Effector memory CD8-positive, alpha-beta T cell (primary cell): Measurements from ENCODE around the gene HBP1.
"Not testable (repeated sequence)": the region's sequence is repeated elsewhere in the genome, so short reads cannot be mapped to it uniquely, and the experiment has no call there.

Experiments used
- ATAC-seq: fragments of 150-1000 bp; cut with Tn5 transposase; replicated peaks from 2 replicates; pipeline ENCODE4 v1.10.0; 2021; ENCODE audit warnings: mild to moderate bottlenecking, moderate library complexity
- DNase-seq, 3 experiments: peaks; one replicate each; pipeline ENCODE4 v3.0.0; 2021
- H3K27ac Mint-ChIP-seq, 2 donors: one replicate each; pipeline ENCODE4 v1.8.0; 2022; ENCODE audit warnings: mild to moderate bottlenecking in 2 of 2, mixed read lengths in 2 of 2, moderate library complexity in 2 of 2
- H3K27me3 Mint-ChIP-seq, 2 donors: one replicate each; pipeline ENCODE4 v1.8.0; 2022; ENCODE audit warnings: mixed read lengths in 2 of 2
- H3K36me3 Mint-ChIP-seq: one replicate; pipeline ENCODE4 v1.8.0; 2022; ENCODE audit warnings: mild to moderate bottlenecking, moderate library complexity, mixed read lengths; ENCODE audit not compliant: insufficient read depth
- H3K4me1 Mint-ChIP-seq, 2 donors: one replicate each; pipeline ENCODE4 v1.8.0; 2022; ENCODE audit warnings: low read depth in 2 of 2, mixed read lengths in 2 of 2
- H3K4me3 Mint-ChIP-seq, 2 donors: one replicate each; pipeline ENCODE4 v1.8.0; 2022; ENCODE audit warnings: mild to moderate bottlenecking in 2 of 2, mixed read lengths in 2 of 2, moderate library complexity in 2 of 2
- H3K9me3 Mint-ChIP-seq, 2 donors: one replicate each; pipeline ENCODE4 v1.8.0; 2022; ENCODE audit warnings: mixed read lengths in 2 of 2

HBP1 gene

DNA sequence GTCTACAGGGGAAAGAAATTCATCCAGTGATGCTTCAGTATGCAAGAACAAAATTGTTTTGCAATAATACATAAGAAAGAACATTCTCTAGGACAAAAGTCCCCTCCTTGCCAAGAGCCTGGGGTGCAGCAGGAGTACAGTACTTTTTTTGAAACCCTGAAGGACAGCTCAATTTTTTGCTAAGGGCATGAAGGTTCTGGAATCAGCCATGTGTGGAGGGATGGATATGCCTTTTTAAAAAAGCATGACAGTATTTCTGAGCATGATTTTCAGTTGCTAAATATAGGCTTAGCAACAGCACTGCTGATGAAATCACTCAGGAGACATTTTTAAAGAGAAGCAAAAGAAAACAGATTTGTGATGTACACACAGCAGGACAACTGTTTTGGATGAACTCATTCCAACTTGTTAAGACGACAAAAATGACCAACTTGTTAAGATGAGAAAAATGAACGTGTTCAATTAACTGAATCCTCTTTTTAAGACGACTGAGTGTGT lies 39.3 kb downstream of the HBP1 start:
- DNase-seq (no peak), ATAC-seq (no peak)
- Mint-ChIP-seq H3K27me3 (no peaks in the 10 kb centered on the region), H3K36me3 (peaks cover 42% of the 10 kb centered on the region), H3K9me3 (no peaks in the 10 kb centered on the region), H3K27ac (peak overlapping the region in 1 of 2 donors; percentile 20), H3K4me1 (peaks cover 0 to 3% of the 10 kb centered on the region in 2 donors), H3K4me3 (no peak overlapping the region)

DNA sequence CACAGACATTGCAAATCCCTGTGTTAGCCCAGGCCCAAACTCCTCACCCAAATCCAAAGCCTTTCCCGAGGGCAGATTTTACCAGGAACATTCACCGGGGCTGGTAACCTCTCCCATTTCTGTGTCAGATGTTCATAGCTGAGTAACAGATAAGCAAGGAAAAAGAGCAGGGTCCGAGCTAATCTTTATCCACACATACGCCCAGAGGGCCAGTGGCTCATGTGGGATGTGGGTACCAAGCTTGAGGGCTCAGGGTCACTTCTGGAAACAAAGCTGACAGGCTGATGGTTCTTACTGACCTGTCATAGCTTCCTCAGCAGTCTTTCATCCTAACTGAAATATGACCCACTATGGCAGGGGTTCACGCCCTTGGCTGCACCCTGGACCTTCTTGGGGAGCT lies 39.8 kb downstream of the HBP1 start:
- Mint-ChIP-seq H3K36me3 (peaks cover 38% of the 10 kb centered on the region), H3K27ac (peak overlapping the region in 1 of 2 donors; percentile 20), H3K4me3 (no peak overlapping the region), H3K4me1 (peaks cover 0 to 3% of the 10 kb centered on the region in 2 donors), H3K27me3 (no peaks in the 10 kb centered on the region), H3K9me3 (no peaks in the 10 kb centered on the region)
- ATAC-seq, result no peak
- DNase-seq, result no peak

DNA sequence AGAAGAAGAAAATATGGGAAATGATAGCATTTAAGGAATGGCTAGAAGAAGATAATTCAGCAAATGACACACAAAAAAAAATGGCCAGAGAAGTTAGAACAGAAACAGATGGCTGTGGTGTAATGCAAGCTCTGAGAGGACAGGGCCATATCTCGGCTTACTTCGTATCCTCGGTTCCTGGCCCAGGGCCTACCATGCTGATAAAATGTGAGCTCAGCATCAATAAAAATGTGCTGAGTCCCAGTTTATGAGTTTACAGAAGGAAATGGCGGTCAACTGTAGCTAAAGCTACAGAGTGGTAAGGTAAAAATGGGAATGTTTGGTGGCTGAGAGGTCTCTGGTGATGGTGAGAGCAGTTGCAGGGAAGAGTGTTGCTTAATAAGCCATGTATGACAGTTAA lies 40.8 kb downstream of the HBP1 start:
- no peaks in the 10 kb centered on the region for H3K27me3 Mint-ChIP-seq
- peak overlapping the region in 1 of 2 donors; percentile 17 for H3K27ac Mint-ChIP-seq
- peaks cover 0 to 3% of the 10 kb centered on the region in 2 donors for H3K4me1 Mint-ChIP-seq
- DNase-seq (no peak), ATAC-seq (no peak)
- no peaks in the 10 kb centered on the region for H3K9me3 Mint-ChIP-seq
- peaks cover 29% of the 10 kb centered on the region for H3K36me3 Mint-ChIP-seq
- H3K4me3 Mint-ChIP-seq, result no peak overlapping the region

DNA sequence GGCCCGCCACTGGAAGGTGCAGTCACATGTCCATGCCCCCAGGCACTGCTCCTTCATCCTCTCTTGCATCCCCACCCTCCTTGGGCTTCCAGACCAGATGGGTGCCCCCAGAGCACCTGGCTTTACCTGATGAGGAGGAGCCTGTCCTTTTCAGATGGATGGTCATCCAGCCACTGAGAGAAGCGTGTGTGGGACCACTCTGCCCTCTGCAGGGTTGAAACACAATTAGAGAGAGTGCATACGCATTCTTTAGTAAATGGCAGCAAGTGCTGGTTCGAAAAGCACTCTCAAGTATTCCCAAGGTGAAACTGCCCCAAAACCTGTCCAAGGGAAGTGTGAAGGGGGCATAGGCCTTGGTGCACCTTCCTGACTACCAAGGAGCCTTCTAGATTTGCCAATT lies 41.6 kb downstream of the HBP1 start:
- no peak overlapping the region for H3K27ac Mint-ChIP-seq
- no peak for DNase-seq
- peaks cover 21% of the 10 kb centered on the region for H3K36me3 Mint-ChIP-seq
- no peak overlapping the region for H3K4me3 Mint-ChIP-seq
- H3K27me3 Mint-ChIP-seq, result no peaks in the 10 kb centered on the region
- ATAC-seq, result no peak
- H3K9me3 Mint-ChIP-seq, result peaks cover 2 to 7% of the 10 kb centered on the region in 2 donors
- H3K4me1 Mint-ChIP-seq, result no peaks in the 10 kb centered on the region

DNA sequence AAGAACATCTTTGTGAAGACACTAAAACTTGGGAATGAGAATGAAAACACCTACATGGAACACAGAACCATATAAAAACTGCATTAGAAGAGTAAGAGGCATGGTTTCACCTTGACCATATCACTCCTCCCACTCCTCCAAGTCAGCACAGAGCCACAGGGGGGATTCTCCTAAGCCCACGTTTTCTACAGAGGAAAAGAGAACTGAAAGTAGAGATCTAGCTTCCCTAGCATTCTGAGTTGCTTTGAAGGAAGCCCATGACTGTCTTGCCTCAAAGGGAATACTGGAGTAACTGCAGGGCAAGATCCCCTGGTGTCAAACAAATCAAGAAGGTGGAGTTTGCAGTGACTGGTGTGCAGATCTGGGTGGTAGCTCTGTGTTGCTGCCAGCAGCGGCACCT lies 43.9 kb downstream of the HBP1 start:
- no peaks in the 10 kb centered on the region for H3K4me1 Mint-ChIP-seq
- H3K27me3 Mint-ChIP-seq, result no peaks in the 10 kb centered on the region
- ATAC-seq (no peak), DNase-seq (no peak)
- peaks cover 7% of the 10 kb centered on the region for H3K36me3 Mint-ChIP-seq
- peaks cover 4 to 7% of the 10 kb centered on the region in 2 donors for H3K9me3 Mint-ChIP-seq
- H3K4me3 Mint-ChIP-seq, result no peak overlapping the region
- no peak overlapping the region for H3K27ac Mint-ChIP-seq

DNA sequence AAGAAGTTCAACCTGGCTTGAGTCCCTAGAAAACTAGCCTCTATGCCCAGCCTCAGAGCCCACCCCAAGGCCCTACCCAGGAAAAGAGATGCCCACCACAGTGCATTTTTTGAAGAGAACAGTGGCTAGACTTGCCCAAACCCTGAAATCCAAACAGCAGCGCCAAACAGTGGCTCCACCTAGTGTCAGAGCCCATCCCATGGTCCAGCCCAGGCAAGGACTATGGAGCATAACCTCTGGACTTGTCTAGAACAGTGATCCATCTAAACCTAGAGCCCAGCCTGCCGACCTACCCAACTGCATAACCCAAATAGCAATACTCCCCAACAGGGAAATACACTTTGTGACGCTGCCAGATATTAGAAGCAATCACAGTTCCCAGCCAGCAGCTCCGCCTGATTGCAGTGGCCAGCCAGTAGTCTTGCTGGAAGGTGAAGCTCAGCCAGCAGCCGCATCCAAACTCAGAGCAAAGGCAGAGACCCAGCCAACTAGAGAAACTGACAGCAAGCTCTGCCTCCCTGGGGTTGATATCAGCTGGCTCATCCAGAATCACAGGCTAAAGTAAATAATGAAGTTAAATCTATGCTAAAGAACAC lies 44.5 kb downstream of the HBP1 start:
- Mint-ChIP-seq H3K27ac (no peak overlapping the region), H3K9me3 (peaks cover 4 to 7% of the 10 kb centered on the region in 2 donors), H3K27me3 (no peaks in the 10 kb centered on the region), H3K4me1 (no peaks in the 10 kb centered on the region), H3K4me3 (no peak overlapping the region), H3K36me3 (peaks cover 7% of the 10 kb centered on the region)
- no peak for DNase-seq
- no peak for ATAC-seq

DNA sequence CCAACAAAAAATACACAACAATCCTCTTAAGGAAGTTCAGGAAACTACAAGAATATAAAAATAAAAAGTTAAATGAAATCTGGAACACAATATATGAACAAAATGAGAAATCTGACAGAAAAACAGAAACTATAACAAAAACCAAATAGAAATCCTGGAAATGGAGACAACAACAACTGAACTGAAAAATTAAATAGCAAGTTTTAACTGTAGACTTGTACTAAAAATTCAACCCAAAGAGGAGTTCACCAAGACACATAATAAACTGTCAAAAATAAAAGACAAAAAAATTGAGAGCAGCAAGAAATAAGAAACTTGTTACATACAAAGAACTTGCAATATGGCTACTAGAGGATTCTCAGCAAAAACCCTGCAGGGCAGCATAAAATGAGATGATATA lies 45.1 kb downstream of the HBP1 start:
- Mint-ChIP-seq H3K4me1 (no peaks in the 10 kb centered on the region), H3K9me3 (peaks cover 4 to 7% of the 10 kb centered on the region in 2 donors), H3K27me3 (no peaks in the 10 kb centered on the region), H3K27ac (no peak overlapping the region), H3K4me3 (no peak overlapping the region), H3K36me3 (peaks cover 7% of the 10 kb centered on the region)
- DNase-seq (no peak), ATAC-seq (no peak)

DNA sequence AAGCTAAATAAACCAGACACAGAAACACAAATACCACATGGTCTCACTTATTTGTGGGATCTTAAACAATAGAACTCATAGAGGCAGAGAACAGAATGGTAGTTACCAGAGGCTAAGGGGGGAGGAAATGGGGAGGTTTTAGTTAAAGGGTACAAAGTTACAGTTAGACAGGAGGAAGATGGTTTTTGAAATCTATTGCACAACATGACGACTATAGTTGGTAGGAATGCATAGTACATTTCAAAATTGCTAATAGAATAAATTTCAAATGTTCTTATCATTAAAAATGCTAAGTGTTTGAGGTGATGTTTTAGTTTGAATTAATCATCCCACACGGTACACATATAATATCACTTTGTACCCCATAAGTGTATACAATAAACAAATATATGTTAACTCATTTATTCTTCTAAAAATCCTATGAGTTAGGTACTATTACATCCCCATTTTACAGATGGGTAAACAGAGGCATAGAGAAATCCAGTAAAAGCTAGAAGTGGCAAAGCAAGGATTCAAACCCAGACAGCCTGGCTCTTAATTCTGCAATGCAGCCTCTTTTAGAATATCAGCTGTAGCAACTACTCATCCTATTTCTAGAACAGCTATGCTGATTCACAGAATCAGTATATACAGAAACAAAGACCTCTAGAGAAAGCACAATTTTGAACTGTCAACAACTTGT lies 50.9 kb downstream of the HBP1 start:
- Mint-ChIP-seq H3K4me1 (no peaks in the 10 kb centered on the region), H3K4me3 (no peak overlapping the region), H3K9me3 (peaks cover 4 to 6% of the 10 kb centered on the region in 2 donors), H3K27ac (no peak overlapping the region), H3K27me3 (no peaks in the 10 kb centered on the region), H3K36me3 (peaks cover 9% of the 10 kb centered on the region)
- DNase-seq (no peak), ATAC-seq (no peak)

DNA sequence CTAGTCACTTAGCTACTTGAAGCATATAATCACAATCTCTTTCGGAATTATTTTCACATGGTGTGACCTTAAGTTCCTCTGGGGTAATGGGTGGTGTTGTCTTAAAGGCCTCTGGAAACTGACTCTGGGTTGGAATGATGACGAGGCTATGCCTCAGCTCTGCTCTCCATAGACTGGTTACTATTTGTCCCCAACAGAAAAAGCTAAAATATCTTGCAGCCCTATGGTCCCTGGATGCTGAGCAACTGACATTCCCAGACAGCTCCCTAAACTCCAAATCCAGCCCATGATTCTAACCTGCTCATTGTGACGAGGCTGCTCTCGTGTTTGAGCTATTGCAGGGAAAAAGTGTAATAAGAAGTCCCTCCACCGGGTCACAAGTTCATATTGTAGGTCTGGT lies 51.6 kb downstream of the HBP1 start:
- no peak for DNase-seq
- Mint-ChIP-seq H3K36me3 (peaks cover 10% of the 10 kb centered on the region), H3K27ac (no peak overlapping the region), H3K4me1 (no peaks in the 10 kb centered on the region), H3K4me3 (no peak overlapping the region), H3K27me3 (no peaks in the 10 kb centered on the region), H3K9me3 (peaks cover 0 to 2% of the 10 kb centered on the region in 2 donors)
- no peak for ATAC-seq

DNA sequence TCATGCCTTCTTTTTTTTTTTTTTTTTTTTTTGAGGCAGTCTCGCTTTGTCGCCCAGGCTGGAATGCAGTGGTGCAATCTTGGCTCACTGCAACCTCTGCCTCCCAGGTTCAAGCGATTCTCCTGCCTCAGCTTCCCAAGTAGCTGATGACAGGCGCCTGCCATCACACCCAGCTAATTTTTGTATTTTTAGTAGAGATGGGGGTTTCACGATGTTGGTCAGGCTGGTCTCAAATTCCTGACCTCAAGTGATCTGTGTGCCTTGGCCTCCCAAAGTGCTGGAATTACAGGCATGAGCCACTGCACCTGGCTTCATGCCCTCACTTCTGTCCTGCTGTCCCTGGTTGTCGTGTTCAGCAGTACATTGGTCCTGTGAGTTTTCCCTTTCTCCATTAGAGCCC lies 52.0 kb downstream of the HBP1 start:
- not testable (repeated sequence) for H3K4me1 Mint-ChIP-seq, H3K27me3 Mint-ChIP-seq
- peaks cover 13% of the 10 kb centered on the region for H3K36me3 Mint-ChIP-seq

DNA sequence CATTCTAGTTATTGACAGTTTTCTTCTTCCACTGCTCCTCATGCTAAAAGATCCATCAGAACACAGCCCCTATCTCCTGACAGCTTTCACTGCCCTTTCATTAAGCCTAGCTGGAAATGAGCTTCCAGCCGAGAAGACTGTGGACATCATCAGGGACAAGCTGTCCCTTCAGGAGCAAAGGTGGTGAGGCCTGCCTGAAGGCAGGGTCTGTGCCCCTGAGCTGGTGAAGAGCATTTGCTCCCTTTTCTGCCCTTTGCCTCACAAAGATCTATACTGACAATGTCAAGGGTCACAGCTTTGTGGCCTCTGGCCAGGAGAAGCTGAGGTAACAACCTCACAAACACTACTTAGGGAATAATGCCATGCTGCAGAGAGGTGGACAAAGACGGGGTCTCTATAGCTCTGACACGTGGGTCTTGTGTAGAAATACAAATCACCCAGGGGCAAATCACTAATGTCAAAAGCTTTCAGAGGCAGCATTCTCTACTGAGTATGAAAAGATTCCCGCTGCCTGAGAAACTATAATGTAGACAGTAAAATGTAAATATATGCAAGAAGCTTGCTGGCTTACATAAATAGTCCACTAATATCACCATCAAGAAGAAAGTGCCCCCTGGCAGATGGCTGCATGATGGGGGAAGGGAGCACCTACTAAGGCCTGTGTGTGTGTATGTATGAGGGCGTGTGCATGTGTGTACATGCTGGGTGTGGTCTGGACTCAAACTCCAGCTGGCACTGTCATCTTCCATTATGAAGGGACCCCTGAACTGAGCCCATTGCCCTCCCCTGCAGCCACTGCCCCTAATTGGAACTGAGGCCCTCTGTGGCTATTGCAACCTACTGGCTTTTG lies 55.8 kb downstream of the HBP1 start:
- DNase-seq (no peak), ATAC-seq (no peak)
- Mint-ChIP-seq H3K4me3 (no peak overlapping the region), H3K36me3 (peaks cover 16% of the 10 kb centered on the region), H3K4me1 (no peaks in the 10 kb centered on the region), H3K27ac (peak overlapping the region in 1 of 2 donors; percentile 46), H3K9me3 (no peaks in the 10 kb centered on the region), H3K27me3 (no peaks in the 10 kb centered on the region)

More for the DNA sequence above, 52.0 kb downstream of the HBP1 start:
- not testable (repeated sequence) for H3K4me3 Mint-ChIP-seq, H3K27ac Mint-ChIP-seq, H3K9me3 Mint-ChIP-seq, DNase-seq, ATAC-seq

DNA sequence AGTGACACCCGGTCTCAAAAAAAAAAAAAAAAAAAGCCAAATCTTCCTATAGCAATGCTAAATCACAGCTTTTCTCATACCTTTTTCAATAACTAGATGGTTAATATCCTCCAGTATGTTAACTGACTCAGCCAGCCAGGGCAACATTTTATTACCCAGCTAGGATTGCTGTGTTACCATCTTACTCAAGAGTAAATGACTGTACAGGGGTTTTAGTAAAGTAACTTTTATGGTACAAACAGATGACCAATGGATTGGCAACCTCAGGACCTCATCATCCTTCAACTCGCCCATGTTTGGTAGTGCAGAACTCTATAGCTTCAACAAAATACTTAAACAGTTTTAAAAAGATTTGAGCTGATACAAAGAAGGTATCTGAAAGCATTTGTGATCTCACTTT lies 59.5 kb downstream of the HBP1 start:
- Mint-ChIP-seq H3K36me3 (peaks cover 23% of the 10 kb centered on the region), H3K27ac (no peak overlapping the region), H3K4me1 (no peaks in the 10 kb centered on the region), H3K4me3 (no peak overlapping the region), H3K27me3 (no peaks in the 10 kb centered on the region), H3K9me3 (no peaks in the 10 kb centered on the region)
- no peak for ATAC-seq
- DNase-seq, result no peak

DNA sequence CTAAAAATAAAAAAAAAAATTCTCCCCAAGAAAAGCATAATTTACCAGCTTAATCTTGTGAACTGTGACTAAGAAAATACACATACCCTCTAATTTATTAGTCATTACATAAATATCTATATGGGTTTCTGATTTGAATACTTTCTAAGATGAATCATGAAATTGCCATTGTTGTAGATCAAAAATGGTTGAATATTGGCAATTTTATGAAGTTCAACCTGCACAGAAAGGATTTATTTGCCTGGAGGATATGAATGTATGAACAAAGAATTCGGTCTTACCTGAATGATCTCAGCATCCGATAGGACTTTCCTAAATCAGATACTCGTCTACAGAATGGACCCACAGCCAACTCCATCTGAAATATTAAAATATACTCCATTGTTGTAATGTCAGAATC lies 61.5 kb downstream of the HBP1 start:
- ATAC-seq (no peak), DNase-seq (no peak)
- Mint-ChIP-seq H3K27me3 (no peaks in the 10 kb centered on the region), H3K4me3 (no peak overlapping the region), H3K9me3 (no peaks in the 10 kb centered on the region), H3K36me3 (peaks cover 16% of the 10 kb centered on the region), H3K4me1 (no peaks in the 10 kb centered on the region), H3K27ac (no peak overlapping the region)
